GM21360 (cell line): ENCODE measurements around the gene PRDX3.

ENCODE experiments used
- ATAC-seq: cut with Tn5 transposase; IDR thresholded peaks from one replicate; pipeline ENCODE4 v1.9.1; 2021; ENCODE audit warnings: mild to moderate bottlenecking, moderate library complexity; ENCODE audit not compliant: unreplicated experiment

Gene PRDX3

GRCh38 chr10:119131512-119132240, 46.9 kb downstream of the PRDX3 start:
- peak; percentile 62 for ATAC-seq

GRCh38 chr10:119129721-119130120, 48.9 kb downstream of the PRDX3 start:
- no peak for ATAC-seq

- no peak for ATAC-seq
Measured at GRCh38 chr10:119125942-119126341, 52.7 kb downstream of the PRDX3 start.

GRCh38 chr10:119120875-119121274, 57.7 kb downstream of the PRDX3 start:
- no peak for ATAC-seq

- ATAC-seq: peak; percentile 87
Measured at GRCh38 chr10:119120413-119120867, 58.2 kb downstream of the PRDX3 start.

- ATAC-seq: no peak
Measured at GRCh38 chr10:119119400-119119799, 59.2 kb downstream of the PRDX3 start.

GRCh38 chr10:119118231-119118630, 60.4 kb downstream of the PRDX3 start:
- no peak for ATAC-seq
